CD4-positive, alpha-beta T cell treated with Interferon gamma for 1 hour (primary cell): Measurements from ENCODE around the gene CLIC2.
"Not testable (repeated sequence)": the region's sequence is repeated elsewhere in the genome, so short reads cannot be mapped to it uniquely, and the experiment has no call there.

ENCODE experiments used
- DNase-seq: peaks from one replicate; pipeline ENCODE4 v3.0.0-alpha.2; 2020

The CLIC2 gene

DNA sequence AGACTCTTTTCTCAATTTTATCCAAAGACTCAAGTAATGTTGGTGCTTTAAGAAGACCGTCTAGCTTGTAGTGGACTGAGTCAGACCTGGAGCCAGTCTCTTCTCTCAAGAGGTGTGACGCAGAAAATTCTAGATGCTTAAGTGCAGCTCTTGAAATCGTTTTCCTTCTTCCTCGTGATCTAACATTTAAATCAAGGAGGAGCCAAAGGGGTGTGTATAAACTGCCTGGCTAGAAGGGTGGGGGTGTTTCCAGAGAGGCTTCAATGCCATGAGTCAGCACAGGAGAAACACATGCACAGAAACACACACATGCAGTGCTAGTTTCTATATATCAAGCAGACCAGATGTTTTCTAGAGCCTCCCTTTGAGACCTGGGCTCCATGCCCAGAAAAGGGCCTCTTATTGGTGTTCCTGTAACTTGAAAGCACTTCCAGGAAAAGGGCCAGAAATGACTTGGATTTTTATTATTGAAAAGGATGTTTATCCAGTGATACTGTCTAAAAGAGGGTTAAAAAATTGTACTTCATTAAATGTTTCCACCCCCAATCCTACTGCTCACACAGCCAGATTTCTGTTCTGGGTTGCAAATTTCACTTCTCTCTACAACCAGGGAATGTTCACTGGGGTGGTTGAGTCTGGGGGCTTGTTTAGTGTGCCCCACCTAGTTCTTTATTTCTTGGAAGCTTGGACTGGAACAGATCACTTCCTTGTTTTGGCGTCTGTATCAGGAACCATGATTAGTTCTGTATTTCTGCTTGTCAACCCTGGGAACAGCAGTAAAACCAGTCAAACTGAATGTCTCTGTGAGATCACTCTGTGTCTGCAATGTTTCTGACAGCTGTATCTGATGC is at the start of gene CLIC2:
Gene CLIC2, minus strand, starts transcription at position 129 of the 851 bp plus-strand sequence. CDS start 187 bp downstream, outside the sequence.
- DNase-seq: peak; percentile 17

DNA sequence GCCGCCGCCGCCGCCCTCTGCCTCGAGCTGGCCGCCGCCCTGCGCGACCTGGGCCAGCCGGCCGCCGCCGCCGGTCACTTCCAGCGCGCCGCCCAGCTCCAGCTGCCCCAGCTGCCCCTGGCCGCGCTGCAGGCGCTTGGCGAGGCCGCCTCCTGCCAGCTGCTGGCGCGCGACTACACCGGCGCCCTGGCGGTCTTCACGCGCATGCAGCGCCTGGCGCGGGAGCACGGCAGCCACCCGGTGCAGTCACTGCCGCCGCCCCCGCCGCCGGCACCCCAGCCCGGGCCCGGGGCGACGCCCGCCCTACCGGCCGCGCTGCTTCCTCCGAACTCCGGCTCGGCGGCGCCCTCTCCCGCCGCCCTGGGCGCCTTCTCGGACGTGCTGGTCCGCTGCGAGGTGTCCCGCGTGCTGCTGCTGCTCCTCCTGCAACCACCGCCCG is 48.1 kb upstream of the CLIC2 start:
- DNase-seq: not testable (repeated sequence)

DNA sequence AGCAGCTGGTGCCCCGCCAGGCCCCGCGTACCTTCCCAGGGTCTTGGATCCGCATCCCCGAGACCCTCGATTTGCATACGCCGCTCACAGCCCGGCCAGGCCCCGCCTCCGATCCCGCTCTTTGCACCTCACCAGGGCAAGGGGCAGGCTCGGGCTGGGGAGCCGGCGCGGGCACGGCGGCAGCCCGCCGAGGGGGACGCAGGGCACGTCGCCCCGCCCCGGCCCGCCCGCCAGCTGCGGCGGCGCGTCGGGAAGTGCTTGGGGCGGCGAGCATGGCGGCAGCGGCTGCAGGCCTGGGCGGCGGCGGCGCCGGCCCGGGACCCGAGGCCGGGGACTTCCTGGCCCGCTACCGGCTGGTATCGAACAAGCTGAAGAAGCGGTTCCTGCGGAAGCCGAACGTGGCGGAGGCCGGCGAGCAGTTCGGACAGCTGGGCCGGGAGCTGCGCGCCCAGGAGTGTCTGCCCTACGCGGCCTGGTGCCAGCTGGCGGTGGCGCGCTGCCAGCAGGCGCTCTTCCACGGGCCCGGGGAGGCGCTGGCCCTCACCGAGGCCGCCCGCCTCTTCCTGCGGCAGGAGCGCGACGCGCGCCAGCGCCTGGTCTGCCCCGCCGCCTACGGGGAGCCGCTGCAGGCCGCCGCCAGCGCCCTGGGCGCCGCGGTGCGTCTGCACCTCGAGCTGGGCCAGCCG is 47.6 kb upstream of the CLIC2 start, which contains the start of gene F8A2:
Gene F8A2, plus strand, starts transcription at position 253 of the 686 bp plus-strand sequence. Its CDS starts 20 bp downstream, at position 273.
- DNase-seq: not testable (repeated sequence)

DNA sequence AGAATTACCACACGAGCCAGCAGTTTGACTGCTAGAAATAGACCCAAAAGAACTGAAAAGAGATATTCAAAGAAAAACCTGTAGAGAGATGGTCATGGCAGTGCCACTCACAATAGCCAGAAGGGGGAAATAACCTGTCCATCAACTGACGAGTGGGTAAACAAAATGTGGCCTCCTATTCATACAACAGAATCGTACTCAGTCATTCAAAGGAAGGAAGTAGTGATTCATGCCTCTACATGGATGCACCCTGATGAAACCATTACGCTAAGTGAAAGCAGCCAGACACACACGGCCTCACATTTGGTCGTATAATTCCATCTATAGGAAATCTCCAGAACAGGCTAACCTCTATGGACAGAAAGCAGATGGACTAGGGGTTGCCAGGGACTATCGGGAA is 45.4 kb upstream of the CLIC2 start:
- DNase-seq: not testable (repeated sequence)

DNA sequence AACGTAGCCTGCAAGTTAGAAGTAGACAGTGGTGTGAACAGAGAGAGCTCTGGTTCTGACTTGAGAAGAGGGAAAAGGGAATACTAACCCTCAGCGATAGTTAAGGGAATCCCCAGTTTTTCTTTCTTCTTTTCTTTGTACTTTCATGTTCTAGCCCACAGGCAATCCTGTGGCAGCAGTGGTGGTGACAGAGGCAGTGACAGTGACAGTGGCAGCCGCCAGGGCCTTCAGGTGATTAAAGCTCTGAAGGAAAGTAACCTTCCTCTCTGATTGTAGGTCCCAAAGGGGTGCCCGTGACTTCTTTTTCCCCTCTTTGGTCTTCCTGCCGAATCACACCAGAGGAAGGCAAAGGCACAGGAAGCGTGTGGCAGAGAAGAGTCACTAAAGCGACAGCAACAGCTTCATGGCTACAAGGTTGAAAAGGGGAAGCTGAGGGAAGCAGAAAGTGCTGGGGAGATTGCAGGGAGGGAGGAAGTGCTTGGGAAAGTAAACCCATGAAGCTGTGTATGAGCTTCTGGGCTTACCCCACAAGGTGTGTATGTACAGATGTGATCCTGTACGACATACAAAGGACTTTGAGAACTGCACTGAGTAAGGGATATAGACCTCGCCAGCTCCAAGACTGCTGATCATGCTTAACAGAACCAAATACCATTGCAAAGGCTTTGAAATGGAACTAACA is 39.5 kb upstream of the CLIC2 start:
- DNase-seq: not testable (repeated sequence)

DNA sequence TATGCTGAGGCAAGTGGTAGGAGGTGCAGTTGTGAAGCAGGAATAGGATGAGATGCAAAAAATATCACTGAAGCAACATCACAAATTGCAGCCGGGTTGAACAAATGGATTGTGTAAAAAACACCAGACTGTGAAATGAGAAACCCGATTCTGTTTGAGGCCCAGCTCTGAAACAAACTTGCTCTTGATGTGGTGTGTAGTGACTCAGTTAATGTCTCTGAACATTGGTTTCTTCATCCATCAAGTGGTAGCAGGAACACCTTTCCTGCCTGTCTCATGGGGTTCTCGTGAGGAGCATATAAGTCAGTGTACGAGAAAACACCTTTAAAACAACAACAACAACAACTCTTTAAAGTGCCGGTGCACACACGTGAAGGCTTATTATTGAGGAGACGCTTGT is 29.3 kb upstream of the CLIC2 start:
- not testable (repeated sequence) for DNase-seq

DNA sequence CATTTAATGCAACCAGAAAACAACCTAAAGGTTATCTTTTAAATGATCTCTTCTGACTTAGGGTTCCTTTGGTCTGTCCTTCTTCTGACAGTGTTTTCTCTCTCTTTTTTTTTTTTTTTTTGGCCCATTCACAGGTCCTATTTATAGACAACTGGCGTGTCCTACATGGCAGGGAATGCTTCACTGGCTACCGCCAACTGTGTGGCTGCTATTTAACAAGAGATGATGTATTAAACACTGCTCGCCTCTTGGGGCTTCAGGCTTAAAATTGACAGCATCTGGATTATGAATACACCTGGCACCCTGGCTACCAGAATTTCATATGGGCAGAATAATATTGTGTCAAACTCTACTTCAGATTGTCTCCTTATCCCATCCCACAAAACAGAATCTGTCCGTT is 15.0 kb upstream of the CLIC2 start:
- DNase-seq: not testable (repeated sequence)

DNA sequence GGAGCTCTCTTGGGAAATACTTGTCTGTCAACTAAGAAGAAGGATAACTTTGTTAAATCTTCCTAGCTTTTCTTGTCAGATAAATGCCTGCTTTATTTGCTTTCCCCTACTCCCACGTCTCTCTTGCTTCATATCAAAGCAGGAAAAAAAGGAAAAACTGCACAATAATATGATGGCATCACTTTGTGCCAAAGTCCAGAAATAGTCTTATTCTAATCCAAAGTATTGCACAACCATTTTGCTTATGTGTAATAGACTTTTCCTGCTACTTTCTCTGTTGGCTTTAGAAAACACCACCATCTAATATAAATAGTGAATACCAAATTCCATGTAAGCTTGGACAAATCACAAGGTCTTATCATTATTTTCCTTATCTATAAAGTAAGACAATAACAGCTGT is 11.3 kb upstream of the CLIC2 start:
- DNase-seq: not testable (repeated sequence)

DNA sequence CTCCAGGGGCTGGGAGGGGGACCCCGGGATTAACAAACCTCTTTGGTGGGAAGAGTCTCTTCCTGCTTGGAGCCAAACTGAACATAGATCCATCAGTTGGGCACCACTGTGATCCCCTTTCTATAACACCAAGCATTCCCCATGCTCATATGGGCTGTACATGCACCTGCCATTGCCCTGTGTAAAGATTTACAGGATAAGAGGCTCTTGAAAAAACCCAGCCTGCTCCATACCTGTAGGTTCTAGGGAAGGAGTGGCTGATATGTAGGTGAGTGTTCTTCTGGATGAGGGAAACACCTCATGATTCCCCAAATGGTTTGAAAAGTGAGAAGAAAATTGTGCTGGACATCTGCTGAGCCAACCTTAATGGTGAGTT is 911 bp upstream of the CLIC2 start:
- not testable (repeated sequence) for DNase-seq

DNA sequence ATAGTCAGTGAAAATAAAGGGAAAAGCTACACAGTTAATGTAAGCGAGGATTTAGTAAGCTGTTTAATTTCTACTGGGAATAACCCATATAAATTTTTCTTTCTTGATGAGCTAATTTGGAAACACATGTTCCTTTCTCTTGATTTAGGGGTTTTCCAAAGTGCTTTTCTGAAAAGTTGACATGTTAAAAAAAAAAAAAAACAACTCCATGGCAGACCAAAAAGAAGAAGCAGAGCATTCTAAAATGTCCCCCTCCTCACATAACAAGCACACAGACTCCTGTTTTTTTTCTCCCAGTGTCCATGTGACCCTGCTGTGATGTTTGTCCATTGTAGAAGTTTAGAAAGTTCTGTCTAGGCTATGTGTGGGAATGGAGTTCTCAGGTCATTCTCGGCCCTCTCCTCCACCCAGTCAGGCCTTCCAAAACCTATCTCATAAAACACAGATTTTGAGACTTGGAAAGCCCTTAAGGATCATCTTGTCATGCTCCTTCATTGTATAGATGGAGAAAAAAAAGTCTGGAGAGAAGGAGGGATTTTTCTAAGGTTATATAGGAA is 792 bp downstream of the CLIC2 start:
- DNase-seq: no peak

DNA sequence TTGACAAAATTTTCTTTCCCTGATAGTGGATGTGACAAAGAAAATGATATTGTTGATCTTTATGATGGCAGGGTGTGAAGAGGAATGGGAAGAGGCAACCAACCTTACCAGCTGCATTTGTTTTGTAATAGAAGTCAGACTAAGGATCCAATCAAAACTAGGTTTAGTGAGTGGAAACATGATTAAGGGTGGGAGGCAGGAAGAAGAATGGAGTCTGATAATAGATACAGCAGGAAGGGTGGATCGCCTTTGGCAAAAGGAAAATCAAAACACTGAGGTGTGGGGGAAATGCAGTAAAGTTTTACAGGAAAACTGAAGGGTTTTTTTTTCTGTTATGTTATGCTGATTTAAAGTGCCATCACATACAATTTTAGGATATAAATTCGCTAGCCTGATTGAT is 3.4 kb downstream of the CLIC2 start:
- no peak for DNase-seq

DNA sequence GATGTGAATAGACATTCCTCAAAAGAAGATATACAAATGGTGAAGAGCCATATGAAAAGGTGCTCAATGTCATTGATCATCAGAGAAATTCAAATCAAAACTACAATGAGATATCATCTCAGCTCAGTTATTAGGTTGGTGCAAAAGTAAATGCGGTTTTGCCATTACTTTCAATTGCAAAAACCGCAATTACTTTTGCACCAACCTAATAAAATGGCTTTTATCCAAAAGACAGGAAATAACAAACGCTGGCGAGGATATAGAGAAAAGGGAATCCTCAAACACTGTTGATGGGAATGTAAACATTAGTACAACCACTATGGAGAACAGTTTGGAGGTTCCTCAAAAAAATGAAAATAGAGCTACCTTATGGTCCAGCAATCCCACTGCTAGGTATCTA is 5.1 kb downstream of the CLIC2 start:
- no peak for DNase-seq

DNA sequence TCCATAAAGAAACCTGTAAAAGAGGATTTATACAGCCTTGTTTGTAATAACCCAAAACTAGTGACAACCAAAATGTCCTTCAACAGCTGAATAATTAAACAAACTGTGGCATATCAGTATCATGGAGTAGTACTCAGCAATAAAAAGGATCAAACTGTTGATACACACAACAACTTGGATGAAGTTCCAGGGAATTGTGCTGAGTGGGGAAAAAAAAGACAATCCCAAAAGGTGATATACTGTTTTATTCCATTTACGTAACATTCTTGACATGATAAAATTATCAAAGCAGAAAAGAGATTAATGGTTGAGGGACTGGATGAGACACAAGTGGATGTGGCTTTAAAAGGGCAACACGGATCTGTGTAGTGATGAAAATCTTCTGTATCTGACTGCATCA is 7.8 kb downstream of the CLIC2 start:
- no peak for DNase-seq

DNA sequence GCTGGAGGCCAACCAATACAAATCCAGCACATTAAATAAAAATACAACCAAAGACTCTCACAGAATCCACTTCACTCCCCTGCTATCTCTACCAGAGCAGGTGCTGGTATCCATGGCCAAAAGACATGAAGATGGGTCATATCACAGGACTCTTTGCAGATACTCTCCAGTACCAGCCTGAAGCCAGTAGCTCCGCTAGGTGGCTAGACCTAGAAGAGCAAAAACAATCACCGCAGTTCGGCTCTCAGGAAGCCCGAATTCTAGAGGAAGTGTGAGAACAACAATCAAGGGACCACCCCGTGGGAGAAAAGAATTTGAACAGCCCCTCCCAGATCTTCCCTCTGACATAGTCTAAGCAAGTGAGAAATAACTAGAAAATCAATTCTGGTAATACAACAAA is 20.2 kb downstream of the CLIC2 start:
- no peak for DNase-seq

DNA sequence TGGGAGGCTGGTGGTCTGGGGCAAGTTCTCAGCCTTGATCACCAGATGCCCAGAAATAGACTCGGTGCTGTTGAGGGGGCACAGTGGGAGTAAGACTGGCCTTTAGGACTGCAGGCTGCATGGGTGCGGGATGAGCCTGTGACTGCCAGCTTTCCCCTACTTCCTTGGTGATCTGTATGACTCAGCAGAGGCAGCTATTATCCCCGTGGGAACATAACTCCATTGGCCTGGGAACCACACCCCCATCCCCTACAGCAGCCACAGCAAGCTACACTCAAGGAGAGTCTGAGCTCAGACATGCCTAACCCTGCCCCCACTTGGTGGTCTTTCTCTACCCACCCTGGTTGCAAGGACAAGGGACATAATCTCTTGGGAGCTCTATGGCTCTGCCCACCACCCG is 20.6 kb downstream of the CLIC2 start:
- DNase-seq: no peak

DNA sequence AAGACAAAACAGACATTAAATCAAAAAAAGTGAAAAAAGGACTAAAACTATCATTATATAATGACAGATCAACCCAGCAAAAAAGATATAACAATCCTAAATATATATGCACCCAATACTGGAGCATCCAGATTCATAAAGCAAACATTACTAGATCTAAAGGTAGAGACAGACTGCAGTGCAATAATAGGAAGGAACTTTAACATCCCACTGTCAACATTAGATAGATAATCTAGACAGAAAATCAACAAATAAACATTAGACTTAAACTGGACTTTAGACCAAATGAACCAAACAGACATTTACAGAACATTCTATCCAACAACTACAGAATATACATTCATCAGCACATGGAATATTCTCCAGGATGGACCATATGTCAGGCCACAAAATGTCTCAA is 40.6 kb downstream of the CLIC2 start:
- DNase-seq: no peak

DNA sequence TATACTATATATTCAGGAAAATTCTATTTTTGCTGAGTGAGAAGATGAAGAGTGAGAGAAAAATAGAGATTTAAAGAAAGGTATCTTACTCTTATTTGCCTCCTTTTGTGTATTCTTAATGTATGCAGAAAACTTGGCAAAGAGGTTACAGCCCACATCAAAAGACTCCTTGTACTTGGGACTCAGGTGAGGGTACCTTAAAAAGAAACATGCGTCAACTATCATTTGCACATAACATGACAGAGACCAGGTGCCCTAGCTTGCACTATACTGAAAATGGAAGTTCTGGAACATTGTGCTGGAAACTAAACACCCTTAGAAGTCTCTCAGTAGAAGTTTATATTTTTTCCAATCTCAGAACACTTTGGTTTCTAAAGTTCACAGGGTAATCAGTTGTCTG is 54.5 kb downstream of the CLIC2 start:
- no peak for DNase-seq

DNA sequence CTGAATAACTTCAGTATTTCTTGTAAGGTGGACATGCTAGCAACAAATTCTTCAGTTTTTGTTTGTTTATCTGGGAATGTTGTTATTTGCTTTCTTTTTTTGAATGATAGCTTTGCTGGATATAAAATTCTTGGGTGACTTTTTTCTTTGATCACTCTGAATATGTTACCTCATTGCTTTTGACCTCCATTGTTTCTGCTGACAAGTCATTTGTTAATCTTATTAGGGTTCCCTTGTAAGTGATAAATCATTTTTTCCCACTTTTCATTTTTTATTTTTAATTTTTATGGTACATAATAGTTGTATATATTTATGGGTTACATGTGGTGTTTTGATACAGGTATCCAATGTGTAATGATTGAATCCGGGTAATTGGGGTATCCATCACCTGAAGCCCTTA is 63.4 kb downstream of the CLIC2 start:
- no peak for DNase-seq

DNA sequence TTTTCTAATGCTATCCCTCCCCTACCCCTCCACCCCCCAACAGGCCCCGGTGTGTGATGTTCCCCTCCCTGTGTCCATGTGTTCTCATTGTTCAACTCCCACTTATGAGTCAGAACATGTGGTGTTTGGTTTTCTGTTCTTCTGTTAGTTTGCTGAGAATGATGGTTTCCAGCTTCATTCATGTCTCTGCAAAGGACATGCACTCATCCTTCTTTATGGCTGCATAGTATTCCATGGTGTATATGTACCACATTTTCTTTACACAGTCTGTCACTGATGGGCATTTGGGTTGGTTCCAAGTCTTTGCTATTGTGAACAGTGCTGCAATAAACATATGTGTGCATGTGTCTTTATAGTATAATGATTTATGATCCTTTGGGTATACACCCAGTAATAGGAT is 66.4 kb downstream of the CLIC2 start:
- not testable (repeated sequence) for DNase-seq

DNA sequence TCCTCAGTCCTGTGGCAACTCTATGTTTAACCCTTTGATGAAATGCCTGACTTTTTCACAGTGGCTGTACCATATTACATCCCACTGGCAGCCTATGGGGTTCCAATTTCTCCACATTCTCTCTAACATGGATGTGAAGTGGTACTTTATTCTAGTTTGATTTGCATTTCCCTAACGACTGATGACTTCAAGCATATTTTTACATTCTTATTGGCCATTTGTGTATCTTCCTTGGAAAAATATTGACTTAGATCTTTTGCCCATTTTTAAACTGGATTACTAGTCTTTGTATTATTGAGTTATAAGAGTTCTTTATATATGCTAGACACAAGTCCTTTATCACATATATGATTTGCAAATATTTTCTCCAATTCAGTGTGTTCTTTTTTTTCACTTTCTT is 68.0 kb downstream of the CLIC2 start:
- DNase-seq: no peak

DNA sequence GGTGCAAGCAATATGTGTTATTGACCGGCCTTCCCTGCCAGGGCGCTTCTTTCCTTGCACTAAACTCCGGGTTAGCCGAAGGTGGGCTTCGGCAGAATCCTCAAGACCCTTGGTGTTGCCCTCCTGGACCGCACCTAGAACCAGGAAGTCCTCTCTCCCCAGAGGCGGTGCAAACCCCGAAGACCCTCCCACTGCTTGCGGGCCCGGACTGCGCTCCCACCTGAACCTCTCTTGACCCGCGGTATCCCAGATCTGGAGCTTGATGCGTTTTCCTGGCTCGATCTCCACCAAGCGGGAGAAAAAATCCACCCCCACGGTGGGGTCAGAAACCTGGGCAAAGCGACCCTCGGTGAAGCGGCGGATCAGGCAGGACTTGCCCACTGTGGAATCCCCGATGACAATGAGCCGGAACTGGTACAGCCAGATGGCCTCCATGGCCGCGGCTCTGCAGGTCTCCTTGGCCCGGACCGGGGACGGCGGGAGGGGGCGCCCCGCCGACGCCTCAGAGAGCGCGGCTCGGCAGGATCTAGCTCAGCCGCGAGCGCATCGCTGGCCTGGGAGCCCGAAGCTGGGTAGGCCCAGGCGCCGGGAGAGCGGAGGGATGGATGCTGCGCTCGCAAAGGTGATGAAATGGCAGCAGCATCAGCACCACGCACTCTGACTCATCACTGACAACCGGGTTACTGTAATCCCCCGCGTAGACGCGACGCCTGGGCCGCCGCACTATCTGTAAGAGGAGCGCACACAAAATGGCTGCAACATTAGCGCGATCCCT is 70.4 kb downstream of the CLIC2 start, which contains the start of gene RAB39B:
Gene RAB39B, minus strand, starts transcription at position 638 of the 775 bp plus-strand sequence. Its CDS starts 203 bp downstream, at position 435.
- DNase-seq: peak; percentile 64
